ENCODE data around the gene IRAK2.

IRAK2 gene

GRCh38 chr3:10177737-10178136 lies 13.0 kb downstream of the IRAK2 start:
- TF ChIP-seq CTCF (conservative IDR thresholded peaks at IDR 0.05; ENCODE audit: low read length) (no peak), EZH2phosphoT487 (IDR thresholded peaks at IDR 0.05; ENCODE audit: borderline replicate concordance) (no peak)
- Histone ChIP-seq H2AFZ (ENCODE audit: low read length) (no peak overlapping the region), H3K9me2 (replicated peaks; ENCODE audit: low read depth, low read length) (no peaks in the 10 kb centered on the region)

GRCh38 chr3:10178892-10179291 lies 14.2 kb downstream of the IRAK2 start:
- Histone ChIP-seq H3K36me3 (ENCODE audit: insufficient read depth, low read length) (no peaks in the 10 kb centered on the region), H3K4me2 (ENCODE audit: low read depth, low read length, poor library complexity, severe bottlenecking) (no peak overlapping the region), H3K9me2 (replicated peaks; ENCODE audit: low read depth, low read length) (no peaks in the 10 kb centered on the region), H3K27me3 (ENCODE audit: insufficient read depth, low read length, poor library complexity, severe bottlenecking) (no peaks in the 10 kb centered on the region), H3K9me3 (ENCODE audit: insufficient read depth, low read depth, low read length) (no peaks in the 10 kb centered on the region), H3K9ac (ENCODE audit: low read depth, low read length, poor library complexity, severe bottlenecking) (no peak overlapping the region), H3F3A (ENCODE audit: low read depth) (no peaks in the 10 kb centered on the region), H3K4me1 (ENCODE audit: insufficient read depth, low read length, poor library complexity, severe bottlenecking) (no peaks in the 10 kb centered on the region), H3K79me2 (ENCODE audit: insufficient read depth, low read length) (no peaks in the 10 kb centered on the region), H4K20me1 (ENCODE audit: insufficient read depth, low read length, poor library complexity, severe bottlenecking) (no peaks in the 10 kb centered on the region), H3K4me3 (ENCODE audit: low read length, poor library complexity, severe bottlenecking) (no peak overlapping the region), H2AFZ (ENCODE audit: low read length) (no peak overlapping the region)
- no peak for TF ChIP-seq EZH2phosphoT487 (IDR thresholded peaks at IDR 0.05; ENCODE audit: borderline replicate concordance)
- no peak for TF ChIP-seq CTCF (conservative IDR thresholded peaks at IDR 0.05; ENCODE audit: low read length)

More at GRCh38 chr3:10177737-10178136, 13.0 kb downstream of the IRAK2 start:
- H3K36me3 ChIP-seq (ENCODE audit: insufficient read depth, low read length): no peaks in the 10 kb centered on the region
- no peak overlapping the region for H3K4me2 ChIP-seq (ENCODE audit: low read depth, low read length, poor library complexity, severe bottlenecking)
- no peak overlapping the region for H3K4me3 ChIP-seq (ENCODE audit: low read length, poor library complexity, severe bottlenecking)
- H4K20me1 ChIP-seq (ENCODE audit: insufficient read depth, low read length, poor library complexity, severe bottlenecking): no peaks in the 10 kb centered on the region
- H3K4me1 ChIP-seq (ENCODE audit: insufficient read depth, low read length, poor library complexity, severe bottlenecking): no peaks in the 10 kb centered on the region
- no peaks in the 10 kb centered on the region for H3K9me3 ChIP-seq (ENCODE audit: insufficient read depth, low read depth, low read length)
- H3K9ac ChIP-seq (ENCODE audit: low read depth, low read length, poor library complexity, severe bottlenecking): no peak overlapping the region
- H3K27me3 ChIP-seq (ENCODE audit: insufficient read depth, low read length, poor library complexity, severe bottlenecking): no peaks in the 10 kb centered on the region
- H3F3A ChIP-seq (ENCODE audit: low read depth): no peaks in the 10 kb centered on the region
- H3K79me2 ChIP-seq (ENCODE audit: insufficient read depth, low read length): no peaks in the 10 kb centered on the region

DNA sequence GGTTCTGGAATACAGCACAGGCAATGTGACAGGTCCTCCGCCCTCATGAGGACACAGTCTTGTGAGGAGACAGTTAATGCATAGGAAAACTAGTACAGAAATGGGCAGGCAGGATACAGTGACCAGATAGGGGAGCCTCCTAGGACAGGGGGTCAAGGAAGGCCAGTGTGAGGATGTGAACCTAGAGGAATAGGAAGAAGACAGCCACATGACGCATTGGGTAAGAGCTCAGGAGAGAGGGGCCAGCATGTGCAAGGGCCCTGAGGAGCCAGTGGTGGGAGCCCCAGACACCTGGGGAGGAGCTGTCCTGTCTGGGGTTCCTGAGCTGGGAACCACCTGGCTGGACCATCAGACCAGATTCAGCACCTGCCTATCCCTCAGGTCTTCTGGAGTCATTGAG lies 15.6 kb downstream of the IRAK2 start:
- H4K20me1 ChIP-seq (ENCODE audit: insufficient read depth, low read length, poor library complexity, severe bottlenecking): no peaks in the 10 kb centered on the region
- H3K4me2 ChIP-seq (ENCODE audit: low read depth, low read length, poor library complexity, severe bottlenecking): no peak overlapping the region
- H2AFZ ChIP-seq (ENCODE audit: low read length): no peak overlapping the region
- H3F3A ChIP-seq (ENCODE audit: low read depth): no peaks in the 10 kb centered on the region
- no peaks in the 10 kb centered on the region for H3K9me2 ChIP-seq (replicated peaks; ENCODE audit: low read depth, low read length)
- H3K27me3 ChIP-seq (ENCODE audit: insufficient read depth, low read length, poor library complexity, severe bottlenecking): no peaks in the 10 kb centered on the region
- no peak overlapping the region for H3K9ac ChIP-seq (ENCODE audit: low read depth, low read length, poor library complexity, severe bottlenecking)
- H3K4me1 ChIP-seq (ENCODE audit: insufficient read depth, low read length, poor library complexity, severe bottlenecking): no peaks in the 10 kb centered on the region
- TF ChIP-seq EZH2phosphoT487 (IDR thresholded peaks at IDR 0.05; ENCODE audit: borderline replicate concordance) (no peak), CTCF (conservative IDR thresholded peaks at IDR 0.05; ENCODE audit: low read length) (no peak)
- no peaks in the 10 kb centered on the region for H3K36me3 ChIP-seq (ENCODE audit: insufficient read depth, low read length)
- H3K9me3 ChIP-seq (ENCODE audit: insufficient read depth, low read depth, low read length): no peaks in the 10 kb centered on the region
- no peak overlapping the region for H3K4me3 ChIP-seq (ENCODE audit: low read length, poor library complexity, severe bottlenecking)
- H3K79me2 ChIP-seq (ENCODE audit: insufficient read depth, low read length): no peaks in the 10 kb centered on the region
